ENCODE data around the gene CCNY. TPM values are rescaled to one million over a fixed set of nuclear protein-coding genes. Genes with fewer than 3 reads are reported as not detected.
"Not testable (repeated sequence)": the region's sequence is repeated elsewhere in the genome, so short reads cannot be mapped to it uniquely, and the experiment has no call there.

CCNY gene
- total and polyA plus RNA-seq, 2 of the 13 experiments (the other 11 are each of a cell fraction or from before 2014, with no cell fraction given): 48.2 to 54.7 TPM

DNA sequence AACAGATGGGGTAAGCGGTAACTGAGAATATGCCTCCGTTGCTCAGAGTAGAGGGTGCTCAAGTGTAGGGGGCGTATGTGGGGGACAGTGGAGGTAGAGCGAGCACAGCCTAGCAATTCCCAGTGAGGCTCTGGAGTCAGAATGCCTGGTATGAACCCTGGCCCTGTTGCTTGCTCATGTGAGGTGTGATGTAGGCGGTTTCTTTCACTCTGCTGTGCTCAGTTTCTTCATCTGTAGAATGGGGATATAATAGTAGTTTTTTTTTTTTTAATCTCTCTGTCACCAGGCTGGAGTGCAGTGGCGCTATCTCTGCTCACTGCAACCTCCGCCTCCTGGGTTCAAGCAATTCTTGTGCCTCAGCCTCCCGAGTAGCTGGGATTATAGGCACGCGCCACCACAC, 82.3 kb downstream of the CCNY start:
- FAIRE-seq; H3K4me3 ChIP-seq (replicated peaks in 1 of 3; ENCODE audit: insufficient read depth in 1 of 3, low read depth in 2 of 3, low read length in 3 of 3); DNase-seq (ENCODE audit: low spot score); H3K27me3 ChIP-seq (ENCODE audit: control insufficient read depth in 1 of 2, insufficient read depth in 2 of 2, low read length in 2 of 2); intact Hi-C loops (cut with micrococcal nuclease; ENCODE audit: unreplicated experiment); H3K36me3 ChIP-seq (replicated peaks in 1 of 2; ENCODE audit: control insufficient read depth in 1 of 2, insufficient read depth in 2 of 2, low read length in 2 of 2); H3K27ac ChIP-seq (ENCODE audit: extremely low read length, insufficient read depth, low read length); in situ Hi-C loops (cut with HindIII; ENCODE audit: extremely low pct_ligation_motif_present, low pct_unique_long_range_greater_than_20kb); CTCF ChIA-PET (ENCODE audit: low intra/inter-chr PET ratio, low total read pairs); H3K9ac ChIP-seq (ENCODE audit: insufficient read depth, low read depth, low read length); H2AFZ ChIP-seq (ENCODE audit: low read length); BruUV-seq (replicated peaks); H3K9me3 ChIP-seq (ENCODE audit: low read length); ATAC-seq; H3K4me2 ChIP-seq (ENCODE audit: low read depth, low read length); H4K20me1 ChIP-seq (ENCODE audit: insufficient read depth, low read length): not testable (repeated sequence)
- Histone ChIP-seq H3K4me1 (ENCODE audit: insufficient read depth, low read length) (peaks cover 57% of the 10 kb centered on the region), H3K79me2 (ENCODE audit: insufficient read depth, low read length) (peaks cover 96% of the 10 kb centered on the region)
- POLR2A ChIA-PET: interaction anchor here (0.9 kb wide), 1 partner anchor 54 kb away, joined by 3 read pairs; no protein-coding TSS in a partner anchor
- peak; percentile 62; the same call in 1 of the 2 replicates for TF ChIP-seq ZNF629 (CRISPR knock-in tag; conservative IDR thresholded peaks at IDR 0.05)
- WGBS (ENCODE audit: low lambda C conversion rate): 97% methylated on average over 10 of the region's 10 CpGs

DNA sequence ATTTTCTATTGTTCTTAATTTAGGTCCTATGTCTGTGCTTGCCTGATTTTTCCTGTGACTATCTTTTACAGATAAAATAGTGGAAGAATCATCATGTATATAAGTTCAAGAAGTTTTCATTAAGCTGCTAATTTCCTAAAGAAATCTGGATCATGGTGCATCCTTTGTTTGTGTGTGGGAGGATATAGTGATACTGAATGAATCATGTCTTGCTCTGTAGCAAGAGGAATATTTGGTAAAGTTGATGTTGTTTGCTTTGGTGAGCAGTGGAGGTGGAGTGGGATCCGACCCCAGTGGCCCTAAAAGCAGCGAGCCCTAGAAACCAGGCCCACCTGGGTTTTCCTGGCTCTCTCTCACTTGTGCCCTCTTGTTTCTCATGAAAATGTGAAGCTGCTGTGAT, 83.7 kb downstream of the CCNY start:
- ChIA-PET CTCF (ENCODE audit: low intra/inter-chr PET ratio, low total read pairs) (no interaction called here), POLR2A (no interaction called here)
- Histone ChIP-seq H4K20me1 (ENCODE audit: insufficient read depth, low read length) (no peaks in the 10 kb centered on the region), H3K4me1 (ENCODE audit: insufficient read depth, low read length) (peaks cover 56% of the 10 kb centered on the region), H3K36me3 (replicated peaks in 1 of 2; ENCODE audit: control insufficient read depth in 1 of 2, insufficient read depth in 2 of 2, low read length in 2 of 2) (no peaks in the 10 kb centered on the region), H3K27ac (ENCODE audit: extremely low read length, insufficient read depth, low read length) (no peak overlapping the region), H3K79me2 (ENCODE audit: insufficient read depth, low read length) (peaks cover 92% of the 10 kb centered on the region), H3K4me2 (ENCODE audit: low read depth, low read length) (no peak overlapping the region), H3K4me3 (replicated peaks in 1 of 3; ENCODE audit: insufficient read depth in 1 of 3, low read depth in 2 of 3, low read length in 3 of 3) (no peak overlapping the region), H3K9me3 (ENCODE audit: low read length) (no peaks in the 10 kb centered on the region), H3K27me3 (ENCODE audit: control insufficient read depth in 1 of 2, insufficient read depth in 2 of 2, low read length in 2 of 2) (no peaks in the 10 kb centered on the region), H2AFZ (ENCODE audit: low read length) (no peak overlapping the region), H3K9ac (ENCODE audit: insufficient read depth, low read depth, low read length) (no peak overlapping the region)
- TF ChIP-seq ZBTB20 (CRISPR knock-in tag; IDR thresholded peaks at IDR 0.05; ENCODE audit: borderline replicate concordance, low read depth) (no peak), ZNF510 (CRISPR knock-in tag; IDR thresholded peaks at IDR 0.05; ENCODE audit: low read depth) (no peak), XRCC5 (optimal IDR thresholded peaks at IDR 0.05; ENCODE audit: low read length) (no peak), ZNF124 (CRISPR knock-in tag; IDR thresholded peaks at IDR 0.05) (no peak), ZNF253 (CRISPR knock-in tag; IDR thresholded peaks at IDR 0.05; ENCODE audit: borderline replicate concordance) (no peak)
- intact Hi-C loops (cut with micrococcal nuclease; ENCODE audit: unreplicated experiment) (no loop called here), in situ Hi-C loops (cut with HindIII; ENCODE audit: extremely low pct_ligation_motif_present, low pct_unique_long_range_greater_than_20kb) (no loop called here)
- BruUV-seq (replicated peaks): no TSS peak
- ATAC-seq (no peak), DNase-seq (ENCODE audit: low spot score) (no peak), FAIRE-seq (peak; percentile 21)
- WGBS (ENCODE audit: low lambda C conversion rate): 95% methylated on average over 2 of the region's 2 CpGs

Data from HepG2 (cell line).